Gastroesophageal sphincter (tissue), 4 donors: ENCODE results near the gene TOP3A. TPM values are rescaled to one million over a fixed set of nuclear protein-coding genes. Genes with fewer than 3 reads are reported as not detected.

Source experiments
- ATAC-seq: fragments of 150-250 bp; one replicate; pipeline ENCODE4 v1.9.1; 2016; ENCODE audit warnings: mild to moderate bottlenecking, moderate library complexity
- H3K27ac ChIP-seq, 4 donors: fragments of 200-600 bp; sonication (generic) in 3 of 4; 1 replicate in 3 of 4; 2 replicates in 1 of 4; pipeline ENCODE4 v1.5.1; 2016 to 2019
- H3K27me3 ChIP-seq: fragments of 200-600 bp; sonication (generic); one replicate; pipeline ENCODE4 v1.5.1; 2019
- H3K36me3 ChIP-seq, 2 donors: fragments of 200-600 bp; sonication (generic); one replicate each; pipeline ENCODE4 v1.5.1; 2019; ENCODE audit warnings: control low read depth in 1 of 2
- H3K4me1 ChIP-seq, 3 donors: fragments of 200-600 bp; sonication (generic); 1 replicate in 2 of 3; 2 replicates in 1 of 3; pipeline ENCODE4 v1.5.1; 2016 to 2019; ENCODE audit warnings: control low read depth in 2 of 3
- H3K4me3 ChIP-seq, 2 donors: fragments of 200-600 bp; sonication (generic); one replicate each; pipeline ENCODE4 v1.5.1; 2019; ENCODE audit warnings: mild to moderate bottlenecking in 1 of 2, moderate library complexity in 1 of 2
- H3K9me3 ChIP-seq, 3 donors: fragments of 200-600 bp; sonication (generic); one replicate each; pipeline ENCODE4 v1.5.1; 2017 to 2019; ENCODE audit warnings: control low read depth in 2 of 3
- EP300 ChIP-seq: sonication (generic); formaldehyde crosslinking; IDR thresholded peaks from one replicate; pipeline ENCODE4 v1.6.1; 2017; ENCODE audit warnings: antibody characterized with exemption, mild to moderate bottlenecking
- POLR2A ChIP-seq, 2 donors: fragments of 450-650 bp; IDR thresholded peaks; one replicate each; pipeline ENCODE4 v1.6.1; 2017; ENCODE audit warnings: antibody characterized with exemption in 2 of 2, mild to moderate bottlenecking in 2 of 2, moderate library complexity in 1 of 2
- POLR2AphosphoS5 ChIP-seq: sonication (generic); formaldehyde crosslinking; IDR thresholded peaks from one replicate; pipeline ENCODE4 v1.6.1; 2017; ENCODE audit warnings: antibody characterized with exemption
- WGBS, 2 donors: methylation state at CpG; one replicate each; pipeline ENCODE4 v1.1.5; 2018; ENCODE audit warnings: low coverage in 1 of 2; 5-methylcytosine and 5-hydroxymethylcytosine counted together
- total RNA-seq, 4 donors: library from RNA; depleted of rRNA; stranded (reverse); fragments of >200 nt; gene quantifications; one replicate each; pipeline ENCODE4 v1.1.0, GENCODE V29; 2016
- TF ChIP-seq, protein P1 (sequence below), 4 experiments: fragments of 200-600 bp in 2 of 4; fragments of 450-650 bp in 2 of 4; sonication (generic) in 1 of 4; IDR thresholded peaks; one replicate each; pipeline ENCODE4 v1.5.1; 2017 to 2019; ENCODE audit warnings: antibody characterized with exemption in 4 of 4, mild to moderate bottlenecking in 2 of 4, moderate library complexity in 2 of 4

The TOP3A gene
- total RNA-seq, 4 donors from 2014 or later, result 19.6 to 49.7 (median 26.8) TPM

DNA sequence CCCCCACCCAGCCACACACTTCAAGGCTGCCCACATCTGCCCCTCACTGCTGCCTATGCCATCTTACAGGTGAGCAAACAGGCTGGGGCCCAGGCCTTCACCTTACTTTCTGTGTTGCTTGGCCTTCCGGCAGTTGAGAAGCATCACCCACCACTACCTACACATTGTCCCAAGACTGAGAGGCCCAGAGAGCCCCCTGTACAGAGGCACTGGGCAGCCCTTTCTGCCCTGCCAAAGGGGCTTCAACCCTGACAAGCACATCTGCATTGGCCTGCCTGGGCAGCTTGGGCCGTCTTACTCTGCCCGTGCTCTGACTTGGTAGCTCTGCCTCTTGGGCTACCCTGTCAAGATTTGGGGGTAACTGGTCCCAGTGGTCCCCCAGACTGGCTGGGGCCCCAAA, 53.1 kb downstream of the TOP3A start:
- Histone ChIP-seq H3K4me3 (peak overlapping the region in 1 of 2 donors; percentile 89), H3K4me1 (peaks cover 0 to 52% (median 28%) of the 10 kb centered on the region in 3 donors), H3K9me3 (no peaks in the 10 kb centered on the region), H3K27ac (peak overlapping the region; percentile 5 to 99 (median 95)), H3K27me3 (no peaks in the 10 kb centered on the region), H3K36me3 (peaks cover 0 to 39% of the 10 kb centered on the region in 2 donors)
- no peak for ATAC-seq
- TF ChIP-seq, protein P1, sequence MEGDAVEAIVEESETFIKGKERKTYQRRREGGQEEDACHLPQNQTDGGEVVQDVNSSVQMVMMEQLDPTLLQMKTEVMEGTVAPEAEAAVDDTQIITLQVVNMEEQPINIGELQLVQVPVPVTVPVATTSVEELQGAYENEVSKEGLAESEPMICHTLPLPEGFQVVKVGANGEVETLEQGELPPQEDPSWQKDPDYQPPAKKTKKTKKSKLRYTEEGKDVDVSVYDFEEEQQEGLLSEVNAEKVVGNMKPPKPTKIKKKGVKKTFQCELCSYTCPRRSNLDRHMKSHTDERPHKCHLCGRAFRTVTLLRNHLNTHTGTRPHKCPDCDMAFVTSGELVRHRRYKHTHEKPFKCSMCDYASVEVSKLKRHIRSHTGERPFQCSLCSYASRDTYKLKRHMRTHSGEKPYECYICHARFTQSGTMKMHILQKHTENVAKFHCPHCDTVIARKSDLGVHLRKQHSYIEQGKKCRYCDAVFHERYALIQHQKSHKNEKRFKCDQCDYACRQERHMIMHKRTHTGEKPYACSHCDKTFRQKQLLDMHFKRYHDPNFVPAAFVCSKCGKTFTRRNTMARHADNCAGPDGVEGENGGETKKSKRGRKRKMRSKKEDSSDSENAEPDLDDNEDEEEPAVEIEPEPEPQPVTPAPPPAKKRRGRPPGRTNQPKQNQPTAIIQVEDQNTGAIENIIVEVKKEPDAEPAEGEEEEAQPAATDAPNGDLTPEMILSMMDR (IDR thresholded peaks at IDR 0.05), result no peak
- TF ChIP-seq POLR2AphosphoS5 (no peak), POLR2A (IDR thresholded peaks at IDR 0.05) (no peak), EP300 (no peak)
- 100% methylated on average over 1 of the region's 3 CpGs; no CpG with 5 or more reads in 1 of the 2 donors for WGBS, 2 donors

DNA sequence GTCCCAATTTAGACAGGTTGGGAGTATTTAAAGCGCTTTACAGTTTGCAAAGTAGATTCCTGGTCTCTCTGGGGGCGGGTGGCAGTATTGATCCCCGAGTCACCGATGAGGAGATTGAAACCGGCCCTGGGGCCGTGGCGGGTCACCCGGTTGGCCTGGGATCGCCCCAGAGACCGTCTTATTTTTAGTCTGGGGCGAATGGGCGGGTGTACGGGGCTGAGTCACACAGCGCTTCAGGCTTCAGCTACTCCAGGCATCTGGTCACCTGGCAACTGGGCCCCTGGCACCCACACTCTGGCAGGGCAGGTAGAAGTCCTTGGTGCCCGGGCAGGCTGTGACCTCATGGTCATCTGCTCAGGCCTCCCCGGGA, 53.7 kb downstream of the TOP3A start:
- whole genome bisulfite sequencing, 2 donors, result no CpG with 5 or more reads among the region's 16 CpGs
- Histone ChIP-seq H3K9me3 (no peaks in the 10 kb centered on the region), H3K36me3 (peaks cover 0 to 43% of the 10 kb centered on the region in 2 donors), H3K27ac (peak overlapping the region; percentile 81 to 99 (median 95)), H3K27me3 (no peaks in the 10 kb centered on the region), H3K4me3 (peak overlapping the region; percentile 85 to 89), H3K4me1 (peaks cover 0 to 58% (median 32%) of the 10 kb centered on the region in 3 donors)
- ATAC-seq, result peak; percentile 29
- no peak for TF ChIP-seq POLR2AphosphoS5
- no peak for TF ChIP-seq EP300
- TF ChIP-seq, protein P1 (IDR thresholded peaks at IDR 0.05), result no peak
- no peak for TF ChIP-seq POLR2A (IDR thresholded peaks at IDR 0.05)

DNA sequence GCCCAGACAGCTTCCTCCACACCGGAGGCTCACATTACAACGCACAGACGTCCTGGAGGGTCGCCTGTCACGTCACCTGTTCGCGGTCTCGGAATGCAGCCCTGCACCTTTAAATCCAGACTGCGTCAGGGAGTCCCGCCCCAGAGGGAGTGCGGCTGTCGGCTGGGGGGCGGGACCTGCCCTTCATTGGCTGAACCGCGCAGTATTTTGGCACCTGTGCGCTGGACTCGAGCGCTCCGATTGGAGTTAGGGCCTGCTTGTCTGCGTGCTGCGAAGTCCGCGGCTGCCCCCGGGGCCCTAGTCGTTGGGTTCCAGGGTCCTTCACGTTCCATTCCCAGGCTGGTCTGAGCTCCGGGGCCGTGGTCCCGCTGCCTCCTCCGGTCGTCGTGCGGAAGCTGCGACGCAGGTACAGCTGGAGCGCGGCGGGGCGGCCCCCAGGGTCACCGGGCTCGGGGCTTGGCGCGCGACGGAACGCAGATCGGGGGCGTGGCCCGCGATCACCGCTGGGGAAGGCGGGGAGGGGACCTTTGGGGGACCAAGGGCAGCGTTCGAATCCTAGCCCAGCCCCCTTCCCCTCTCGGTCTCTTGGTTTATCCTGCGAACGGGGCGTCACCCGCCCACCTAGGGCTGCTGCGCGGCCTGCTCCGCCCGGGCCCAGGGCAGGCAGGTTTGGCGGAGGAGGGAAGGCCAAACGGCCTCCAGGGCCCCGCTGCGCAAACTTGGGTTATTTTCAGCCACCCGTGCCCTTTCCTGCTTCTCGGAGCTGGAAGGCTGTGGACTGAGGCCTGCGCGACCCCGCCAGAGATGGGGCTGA, 54.3 kb downstream of the TOP3A start, which contains the start of gene MIEF2:
TSS of gene MIEF2 (plus strand) at position 331 of the 814 bp plus-strand sequence. CDS start 2,059 bp downstream, outside the sequence.
- Histone ChIP-seq H3K4me3 (peak within 1 kb of the TSS; percentile 85 to 89), H3K36me3 (peaks cover 0 to 43% of the 10 kb centered on the region in 2 donors), H3K27me3 (no peaks in the 10 kb centered on the region), H3K27ac (peak within 1 kb of the TSS; percentile 81 to 99 (median 95)), H3K4me1 (peaks cover 0 to 63% (median 32%) of the 10 kb centered on the region in 3 donors), H3K9me3 (no peaks in the 10 kb centered on the region)
- TF ChIP-seq, protein P1 (IDR thresholded peaks at IDR 0.05), result peak in 1 of 4 experiments; percentile 4
- no peak for TF ChIP-seq EP300
- TF ChIP-seq POLR2A (IDR thresholded peaks at IDR 0.05), result peak; percentile 26 to 29
- TF ChIP-seq POLR2AphosphoS5, result peak; percentile 44
- peak; percentile 91 for ATAC-seq
- 0% methylated on average over 4 of the region's 72 CpGs; no CpG with 5 or more reads in 1 of the 2 donors for WGBS, 2 donors

DNA sequence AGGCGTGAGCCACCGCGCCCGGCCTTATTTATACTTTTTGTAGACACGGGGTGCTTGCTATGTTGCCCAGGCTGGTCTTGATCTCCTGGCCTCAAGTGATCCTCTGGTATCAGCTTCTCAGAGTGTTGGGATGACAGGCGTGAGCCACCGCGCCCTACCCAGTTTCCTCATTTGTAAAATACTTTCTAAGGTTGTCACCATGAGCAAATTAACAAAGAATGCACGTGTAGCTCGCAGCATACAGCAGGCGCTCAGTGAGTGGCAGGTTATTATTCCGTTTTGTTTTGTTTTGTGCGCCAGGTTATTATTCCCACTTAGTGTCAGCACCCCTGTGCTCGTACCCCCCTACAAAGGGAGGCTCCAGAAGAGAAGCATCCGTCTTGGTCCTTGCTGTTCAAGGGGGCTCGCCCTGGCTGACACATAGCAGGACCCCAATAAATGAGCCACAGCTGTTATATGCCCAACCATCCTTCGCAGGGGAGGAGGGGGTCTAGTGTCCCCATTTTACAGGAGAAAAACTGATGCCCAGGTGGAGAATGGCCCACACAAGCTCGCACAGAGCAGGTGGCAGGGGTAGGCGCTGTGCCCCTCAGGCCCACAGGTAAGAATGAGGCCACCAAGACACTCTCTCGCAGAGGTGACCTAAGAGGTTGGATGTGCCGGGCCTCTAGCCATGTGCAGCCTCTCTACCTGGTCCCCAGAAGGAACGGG, 55.0 kb downstream of the TOP3A start:
- Histone ChIP-seq H3K4me3 (peak overlapping the region; percentile 85 to 89), H3K9me3 (no peaks in the 10 kb centered on the region), H3K27me3 (no peaks in the 10 kb centered on the region), H3K4me1 (peaks cover 0 to 63% (median 32%) of the 10 kb centered on the region in 3 donors), H3K36me3 (peaks cover 0 to 43% of the 10 kb centered on the region in 2 donors), H3K27ac (peak overlapping the region; percentile 81 to 99 (median 95))
- 67 to 68% methylated on average over 7 to 15 of the region's 22 CpGs for whole genome bisulfite sequencing, 2 donors
- no peak for ATAC-seq
- TF ChIP-seq, protein P1 (IDR thresholded peaks at IDR 0.05), result no peak
- TF ChIP-seq EP300 (no peak), POLR2AphosphoS5 (no peak), POLR2A (IDR thresholded peaks at IDR 0.05) (no peak)
